ENCODE measurements around the gene PYROXD2.

The PYROXD2 gene

DNA sequence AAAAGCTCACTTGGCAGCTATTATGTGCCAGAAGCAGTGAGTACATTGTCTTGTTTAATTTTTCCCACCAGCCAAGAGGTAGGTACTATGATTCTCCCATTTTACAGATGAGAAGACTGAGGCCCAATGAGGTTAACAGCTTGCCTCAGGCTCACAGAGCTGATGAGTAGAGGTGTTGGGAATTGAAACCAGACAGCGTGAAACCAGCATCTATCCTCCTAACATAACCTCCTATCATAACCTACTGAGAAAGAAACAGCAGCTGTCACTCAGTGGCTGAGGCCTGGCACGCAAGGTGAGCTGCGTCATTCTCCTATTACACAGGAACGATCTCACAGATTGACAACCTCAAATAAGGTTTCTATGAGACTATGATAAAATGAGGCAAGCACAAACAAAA is 6.2 kb downstream of the PYROXD2 start:
- H3K79me2 ChIP-seq (ENCODE audit: control insufficient read depth, insufficient read depth, low read length): no peaks in the 10 kb centered on the region
- no peak overlapping the region for H3K4me3 ChIP-seq (ENCODE audit: low read length)
- H4K5ac ChIP-seq (ENCODE audit: low read length): no peak overlapping the region
- no peak for DNase-seq
- H2AK5ac ChIP-seq (ENCODE audit: low read length): no peak overlapping the region
- no peak overlapping the region for H3K23ac ChIP-seq (ENCODE audit: low read length)
- no peak overlapping the region for H2BK5ac ChIP-seq (ENCODE audit: low read length)
- H3K4me1 ChIP-seq (ENCODE audit: control insufficient read depth, low read depth, low read length): no peaks in the 10 kb centered on the region
- no peak overlapping the region for H3K4me2 ChIP-seq (ENCODE audit: low read length)
- no peak overlapping the region for H4K8ac ChIP-seq (ENCODE audit: low read depth, low read length)
- H3K79me1 ChIP-seq (ENCODE audit: low read length): no peaks in the 10 kb centered on the region
- no peak overlapping the region for H3K4ac ChIP-seq (ENCODE audit: low read depth, low read length)
- H3K9ac ChIP-seq (ENCODE audit: low read length): no peak overlapping the region
- no peak overlapping the region for H3K18ac ChIP-seq (ENCODE audit: low read length)
- H3K27me3 ChIP-seq (ENCODE audit: insufficient read depth, low read length, poor library complexity): no peaks in the 10 kb centered on the region
- H3K27ac ChIP-seq (ENCODE audit: low read depth, low read length): no peak overlapping the region
- no peak overlapping the region for H3K56ac ChIP-seq (ENCODE audit: low read length)
- no peak overlapping the region for H2BK120ac ChIP-seq (ENCODE audit: low read depth, low read length)
- no peak overlapping the region for H2BK15ac ChIP-seq (replicated peaks; ENCODE audit: low read depth)
- no CpG with 5 or more reads among the region's 4 CpGs for whole genome bisulfite sequencing (ENCODE audit: extremely low coverage, insufficient coverage, low lambda C conversion rate)
- no peaks in the 10 kb centered on the region for H3K36me3 ChIP-seq (ENCODE audit: control insufficient read depth, insufficient read depth, low read length)

DNA sequence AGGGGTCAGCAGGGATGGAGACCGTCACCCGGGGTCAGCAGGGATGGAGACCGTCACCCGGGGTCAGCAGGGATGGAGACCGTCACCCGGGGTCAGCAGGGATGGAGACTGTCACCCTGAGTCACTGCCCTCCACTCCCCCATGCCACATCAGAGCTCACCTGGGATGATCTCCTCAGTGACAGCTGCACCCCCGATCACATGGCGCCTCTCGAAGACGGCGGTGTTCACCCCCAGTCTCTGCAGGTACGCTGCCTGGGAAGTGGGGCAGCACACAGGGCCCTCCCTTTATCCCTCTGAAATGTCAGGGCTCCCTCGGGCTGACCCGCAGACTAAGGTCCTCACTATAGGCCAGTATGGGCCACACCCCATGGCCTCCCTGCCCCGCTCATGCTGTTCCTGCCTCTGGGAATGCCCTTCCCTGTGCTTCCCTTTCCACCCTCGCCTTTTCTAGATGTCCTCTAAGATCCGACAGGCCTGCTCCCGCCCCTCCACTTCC is 7.2 kb downstream of the PYROXD2 start:
- no peak overlapping the region for H2AK5ac ChIP-seq (ENCODE audit: low read length)
- H4K5ac ChIP-seq (ENCODE audit: low read length): no peak overlapping the region
- H3K4me2 ChIP-seq (ENCODE audit: low read length): no peak overlapping the region
- no peak overlapping the region for H3K27ac ChIP-seq (ENCODE audit: low read depth, low read length)
- no peak overlapping the region for H3K18ac ChIP-seq (ENCODE audit: low read length)
- no peak overlapping the region for H2BK15ac ChIP-seq (replicated peaks; ENCODE audit: low read depth)
- no peak for DNase-seq
- no peaks in the 10 kb centered on the region for H3K27me3 ChIP-seq (ENCODE audit: insufficient read depth, low read length, poor library complexity)
- no peak overlapping the region for H3K4me3 ChIP-seq (ENCODE audit: low read length)
- H3K36me3 ChIP-seq (ENCODE audit: control insufficient read depth, insufficient read depth, low read length): no peaks in the 10 kb centered on the region
- no peak overlapping the region for H2BK5ac ChIP-seq (ENCODE audit: low read length)
- H3K23ac ChIP-seq (ENCODE audit: low read length): no peak overlapping the region
- no peaks in the 10 kb centered on the region for H3K79me2 ChIP-seq (ENCODE audit: control insufficient read depth, insufficient read depth, low read length)
- WGBS (ENCODE audit: extremely low coverage, insufficient coverage, low lambda C conversion rate): no CpG with 5 or more reads among the region's 18 CpGs
- no peak overlapping the region for H4K8ac ChIP-seq (ENCODE audit: low read depth, low read length)
- H3K9ac ChIP-seq (ENCODE audit: low read length): no peak overlapping the region
- no peak overlapping the region for H3K56ac ChIP-seq (ENCODE audit: low read length)
- no peak overlapping the region for H3K4ac ChIP-seq (ENCODE audit: low read depth, low read length)
- H3K79me1 ChIP-seq (ENCODE audit: low read length): no peaks in the 10 kb centered on the region
- no peak overlapping the region for H2BK120ac ChIP-seq (ENCODE audit: low read depth, low read length)
- H3K4me1 ChIP-seq (ENCODE audit: control insufficient read depth, low read depth, low read length): no peaks in the 10 kb centered on the region

DNA sequence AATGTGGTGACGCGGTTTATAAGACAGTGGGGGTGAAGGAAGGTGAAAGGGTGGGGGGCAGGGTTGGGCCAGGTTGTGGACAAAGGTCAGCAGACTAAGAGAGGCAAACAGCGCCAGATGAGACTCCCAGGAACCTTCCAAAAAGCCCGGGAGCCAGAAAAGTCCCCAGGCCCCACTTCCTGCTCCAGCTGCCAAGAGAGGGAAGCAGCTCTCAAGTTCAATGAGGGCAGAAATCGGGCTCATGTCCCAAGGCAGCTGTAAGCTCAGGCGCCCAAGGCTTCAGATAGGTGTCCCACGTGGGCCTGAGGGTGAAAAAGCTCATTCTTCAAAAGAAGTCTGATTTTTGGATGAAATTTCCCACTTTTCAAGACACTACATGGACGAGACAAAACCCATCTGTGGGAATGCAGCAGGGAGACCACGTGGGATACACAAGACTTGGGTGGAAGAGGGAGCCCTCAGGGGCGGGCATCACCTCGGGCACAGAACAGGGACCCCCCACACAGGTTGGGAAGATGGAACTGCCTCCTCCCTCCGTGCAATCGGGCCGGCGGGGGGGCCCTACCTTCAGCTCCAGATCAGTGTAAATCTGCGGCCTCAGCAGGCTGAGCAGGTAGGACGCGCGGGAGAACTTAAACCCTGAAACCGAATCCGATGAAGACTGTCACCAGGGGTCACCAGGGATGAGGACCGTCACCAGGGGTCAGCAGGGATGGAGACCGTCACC is 7.8 kb downstream of the PYROXD2 start:
- Histone ChIP-seq H3K36me3 (ENCODE audit: control insufficient read depth, insufficient read depth, low read length) (no peaks in the 10 kb centered on the region), H3K27me3 (ENCODE audit: insufficient read depth, low read length, poor library complexity) (no peaks in the 10 kb centered on the region), H2BK120ac (ENCODE audit: low read depth, low read length) (no peak overlapping the region), H4K8ac (ENCODE audit: low read depth, low read length) (no peak overlapping the region), H2BK15ac (replicated peaks; ENCODE audit: low read depth) (no peak overlapping the region), H3K27ac (ENCODE audit: low read depth, low read length) (no peak overlapping the region), H3K18ac (ENCODE audit: low read length) (no peak overlapping the region), H3K56ac (ENCODE audit: low read length) (no peak overlapping the region), H3K4ac (ENCODE audit: low read depth, low read length) (no peak overlapping the region), H3K79me1 (ENCODE audit: low read length) (no peaks in the 10 kb centered on the region), H2BK5ac (ENCODE audit: low read length) (no peak overlapping the region), H3K4me2 (ENCODE audit: low read length) (no peak overlapping the region), H3K4me1 (ENCODE audit: control insufficient read depth, low read depth, low read length) (no peaks in the 10 kb centered on the region), H3K4me3 (ENCODE audit: low read length) (no peak overlapping the region), H3K23ac (ENCODE audit: low read length) (no peak overlapping the region), H4K5ac (ENCODE audit: low read length) (no peak overlapping the region), H3K9ac (ENCODE audit: low read length) (no peak overlapping the region), H3K79me2 (ENCODE audit: control insufficient read depth, insufficient read depth, low read length) (no peaks in the 10 kb centered on the region), H2AK5ac (ENCODE audit: low read length) (no peak overlapping the region)
- no peak for DNase-seq
- WGBS (ENCODE audit: extremely low coverage, insufficient coverage, low lambda C conversion rate): no CpG with 5 or more reads among the region's 23 CpGs

DNA sequence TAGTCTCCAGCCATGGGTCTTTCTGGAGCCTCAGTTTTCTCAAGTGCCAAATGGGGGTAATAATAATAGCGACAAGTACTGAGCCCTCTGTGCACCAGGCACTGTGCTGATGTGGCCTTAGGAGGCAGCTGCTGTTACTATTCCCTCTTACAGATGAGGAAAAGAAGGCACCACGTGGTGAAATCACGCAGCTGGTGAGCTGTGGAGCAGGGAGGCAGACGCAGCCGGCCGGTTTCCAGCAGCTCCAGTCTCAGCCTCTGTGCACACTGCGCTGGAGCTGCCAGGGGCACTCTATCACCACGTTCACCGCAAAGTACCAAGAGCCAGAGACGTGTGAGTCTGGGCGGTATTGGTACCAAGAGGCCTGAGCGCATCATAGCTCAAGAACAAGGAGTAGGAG is 9.6 kb downstream of the PYROXD2 start:
- Histone ChIP-seq H3K4ac (ENCODE audit: low read depth, low read length) (no peak overlapping the region), H3K9ac (ENCODE audit: low read length) (no peak overlapping the region), H3K18ac (ENCODE audit: low read length) (no peak overlapping the region), H4K5ac (ENCODE audit: low read length) (no peak overlapping the region), H3K27me3 (ENCODE audit: insufficient read depth, low read length, poor library complexity) (no peaks in the 10 kb centered on the region), H3K79me2 (ENCODE audit: control insufficient read depth, insufficient read depth, low read length) (no peaks in the 10 kb centered on the region), H3K23ac (ENCODE audit: low read length) (no peak overlapping the region), H3K4me2 (ENCODE audit: low read length) (no peak overlapping the region), H3K56ac (ENCODE audit: low read length) (no peak overlapping the region), H4K8ac (ENCODE audit: low read depth, low read length) (no peak overlapping the region), H3K4me3 (ENCODE audit: low read length) (no peak overlapping the region), H2BK5ac (ENCODE audit: low read length) (no peak overlapping the region), H2BK120ac (ENCODE audit: low read depth, low read length) (no peak overlapping the region), H2BK15ac (replicated peaks; ENCODE audit: low read depth) (no peak overlapping the region), H3K36me3 (ENCODE audit: control insufficient read depth, insufficient read depth, low read length) (no peaks in the 10 kb centered on the region), H3K27ac (ENCODE audit: low read depth, low read length) (no peak overlapping the region), H3K4me1 (ENCODE audit: control insufficient read depth, low read depth, low read length) (no peaks in the 10 kb centered on the region), H3K79me1 (ENCODE audit: low read length) (no peaks in the 10 kb centered on the region), H2AK5ac (ENCODE audit: low read length) (no peak overlapping the region)
- DNase-seq: no peak
- WGBS (ENCODE audit: extremely low coverage, insufficient coverage, low lambda C conversion rate): no CpG with 5 or more reads among the region's 12 CpGs

DNA sequence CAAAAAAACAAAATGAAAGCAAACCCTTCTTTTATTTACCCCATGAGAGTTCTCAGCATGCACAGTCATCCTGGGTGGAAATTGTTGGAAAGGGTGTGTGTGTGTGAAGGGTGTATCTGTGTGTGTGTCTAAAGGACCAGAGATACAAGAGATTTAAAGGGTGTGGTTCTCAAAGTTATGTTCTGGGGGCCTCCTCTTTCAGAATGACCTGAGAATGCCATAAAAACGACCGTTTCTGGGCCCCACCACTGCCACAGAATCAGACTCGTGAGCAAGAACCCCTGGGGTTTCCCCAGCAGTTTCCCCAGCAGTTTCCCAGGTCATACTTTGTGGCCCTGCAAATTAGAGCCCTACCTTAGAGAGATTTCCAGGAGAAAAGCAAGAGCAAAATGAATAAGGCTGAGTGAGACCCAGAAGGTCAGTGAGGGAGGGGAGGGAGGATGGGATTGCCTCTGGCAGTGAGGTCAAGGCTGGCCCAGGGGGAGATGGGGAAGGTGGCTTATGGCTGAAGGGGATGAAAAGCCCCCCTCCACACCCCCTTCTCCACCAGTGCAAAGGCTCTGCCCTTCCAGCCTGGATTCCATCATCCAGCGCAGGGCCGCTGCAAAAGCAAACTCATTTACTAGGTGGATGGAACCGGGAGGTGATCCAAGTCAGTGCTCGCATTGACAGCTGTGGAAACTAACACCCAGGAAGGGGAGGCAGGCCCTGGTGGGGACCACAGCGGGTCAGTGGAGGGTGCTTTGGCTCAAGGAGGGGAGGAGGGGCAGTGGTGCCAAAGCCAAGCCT is 10.2 kb downstream of the PYROXD2 start:
- no peaks in the 10 kb centered on the region for H3K27me3 ChIP-seq (ENCODE audit: insufficient read depth, low read length, poor library complexity)
- no peaks in the 10 kb centered on the region for H3K79me2 ChIP-seq (ENCODE audit: control insufficient read depth, insufficient read depth, low read length)
- H3K23ac ChIP-seq (ENCODE audit: low read length): no peak overlapping the region
- H2BK120ac ChIP-seq (ENCODE audit: low read depth, low read length): no peak overlapping the region
- no peak overlapping the region for H4K8ac ChIP-seq (ENCODE audit: low read depth, low read length)
- H3K56ac ChIP-seq (ENCODE audit: low read length): no peak overlapping the region
- H3K79me1 ChIP-seq (ENCODE audit: low read length): no peaks in the 10 kb centered on the region
- H3K4me3 ChIP-seq (ENCODE audit: low read length): no peak overlapping the region
- no peak overlapping the region for H3K18ac ChIP-seq (ENCODE audit: low read length)
- H3K4ac ChIP-seq (ENCODE audit: low read depth, low read length): no peak overlapping the region
- H2BK15ac ChIP-seq (replicated peaks; ENCODE audit: low read depth): no peak overlapping the region
- H4K5ac ChIP-seq (ENCODE audit: low read length): no peak overlapping the region
- H3K9ac ChIP-seq (ENCODE audit: low read length): no peak overlapping the region
- DNase-seq: no peak
- no peak overlapping the region for H2BK5ac ChIP-seq (ENCODE audit: low read length)
- H3K4me1 ChIP-seq (ENCODE audit: control insufficient read depth, low read depth, low read length): no peaks in the 10 kb centered on the region
- no peak overlapping the region for H3K27ac ChIP-seq (ENCODE audit: low read depth, low read length)
- no peak overlapping the region for H3K4me2 ChIP-seq (ENCODE audit: low read length)
- H2AK5ac ChIP-seq (ENCODE audit: low read length): no peak overlapping the region
- H3K36me3 ChIP-seq (ENCODE audit: control insufficient read depth, insufficient read depth, low read length): no peaks in the 10 kb centered on the region
- WGBS (ENCODE audit: extremely low coverage, insufficient coverage, low lambda C conversion rate): no CpG with 5 or more reads among the region's 8 CpGs

Measured in mesendoderm (in vitro differentiated cells).